Naive thymus-derived CD8-positive, alpha-beta T cell (primary cell): ENCODE measurements around the gene RNF145. TPM values are rescaled to one million over a fixed set of nuclear protein-coding genes. Genes with fewer than 3 reads are reported as not detected.
"Not testable (repeated sequence)": the region's sequence is repeated elsewhere in the genome, so short reads cannot be mapped to it uniquely, and the experiment has no call there.

Source experiments
- ATAC-seq, 2 donors: fragments of 150-1000 bp; cut with Tn5 transposase in 1 of 2; sonication (Bioruptor Pico), chemical (Tn5 transposase) in 1 of 2; 1 replicate in 1 of 2; 2 replicates in 1 of 2; pipeline ENCODE4 v1.10.0; 2021; ENCODE audit warnings: mild to moderate bottlenecking in 2 of 2, moderate library complexity in 2 of 2
- POLR2A ChIA-PET: fragments of 350-600 bp; sonication (Branson Sonifier 250); formaldehyde crosslinking; loops from one replicate; lab custom pipeline; 2021; ENCODE audit warnings: antibody characterized with exemption; lab: Charles Lee
- DNase-seq, 10 donors: peaks; one replicate each; pipeline versions ENCODE4 v3.0.0 to v3.0.0-alpha.2; 2020 to 2022
- H3K27ac Mint-ChIP-seq, 10 donors: one replicate each; pipeline ENCODE4 v1.8.0; 2020 to 2022; ENCODE audit warnings: mild to moderate bottlenecking in 10 of 10, mixed read lengths in 10 of 10, moderate library complexity in 4 of 10, inconsistent platforms in 1 of 10
- H3K27me3 Mint-ChIP-seq, 5 donors: one replicate each; pipeline ENCODE4 v1.8.0; 2021 to 2022; ENCODE audit warnings: mixed read lengths in 5 of 5
- H3K36me3 Mint-ChIP-seq, 3 donors: one replicate each; pipeline ENCODE4 v1.8.0; 2020 to 2022; ENCODE audit warnings: mixed read lengths in 3 of 3, mild to moderate bottlenecking in 2 of 3, inconsistent platforms in 1 of 3
- H3K4me1 Mint-ChIP-seq, 4 donors: one replicate each; pipeline ENCODE4 v1.8.0; 2021 to 2022; ENCODE audit warnings: mixed read lengths in 4 of 4
- H3K4me3 Mint-ChIP-seq, 10 donors: one replicate each; pipeline ENCODE4 v1.8.0; 2020 to 2022; ENCODE audit warnings: mild to moderate bottlenecking in 10 of 10, mixed read lengths in 10 of 10, moderate library complexity in 6 of 10, inconsistent platforms in 1 of 10
- H3K9me3 Mint-ChIP-seq, 9 donors: one replicate each; pipeline ENCODE4 v1.8.0; 2020 to 2022; ENCODE audit warnings: mixed read lengths in 9 of 9, mild to moderate bottlenecking in 3 of 9, inconsistent platforms in 1 of 9, moderate library complexity in 1 of 9
- polyA plus RNA-seq, 3 donors: library from polyadenylated mRNA; unstranded; fragments of 300-500 nt; fragmentation: Illumina TruSeq; gene quantifications; one replicate each; pipeline ENCODE4 v1.2.3, GENCODE V29; 2021
- total RNA-seq, 8 experiments: library from RNA in 2 of 8; stranded (reverse) in 2 of 8; gene quantifications; one replicate each; pipeline ENCODE4 v1.2.3 and lab custom pipeline; 2021 to 2026

RNF145 gene
- total and polyA plus RNA-seq, 5 experiments from 2014 or later: 6.3 to 54.2 (median 11.2) TPM

DNA sequence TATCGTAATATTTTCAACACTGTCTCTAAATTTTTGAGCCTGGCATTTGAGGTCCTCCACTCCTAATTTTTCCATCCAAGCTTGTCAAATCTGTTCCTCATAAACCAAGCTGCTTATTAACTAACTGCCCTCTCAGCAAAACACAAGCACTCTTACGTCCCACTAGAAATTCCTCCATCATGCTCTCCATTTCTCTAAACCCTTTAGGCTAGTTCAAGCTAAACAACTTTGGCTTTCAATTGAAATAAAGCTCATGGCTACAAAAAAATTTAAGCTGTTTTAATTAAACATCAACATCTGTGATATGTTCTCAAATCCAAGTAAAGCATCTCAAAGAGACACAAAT, 45.7 kb downstream of the RNF145 start:
- POLR2A ChIA-PET: interaction anchor here (1.4 kb wide), 1 partner anchor 44 kb away, joined by 5 read pairs; no protein-coding TSS in a partner anchor
- peak overlapping the region; percentile 3 to 94 (median 66) for H3K27ac Mint-ChIP-seq

DNA sequence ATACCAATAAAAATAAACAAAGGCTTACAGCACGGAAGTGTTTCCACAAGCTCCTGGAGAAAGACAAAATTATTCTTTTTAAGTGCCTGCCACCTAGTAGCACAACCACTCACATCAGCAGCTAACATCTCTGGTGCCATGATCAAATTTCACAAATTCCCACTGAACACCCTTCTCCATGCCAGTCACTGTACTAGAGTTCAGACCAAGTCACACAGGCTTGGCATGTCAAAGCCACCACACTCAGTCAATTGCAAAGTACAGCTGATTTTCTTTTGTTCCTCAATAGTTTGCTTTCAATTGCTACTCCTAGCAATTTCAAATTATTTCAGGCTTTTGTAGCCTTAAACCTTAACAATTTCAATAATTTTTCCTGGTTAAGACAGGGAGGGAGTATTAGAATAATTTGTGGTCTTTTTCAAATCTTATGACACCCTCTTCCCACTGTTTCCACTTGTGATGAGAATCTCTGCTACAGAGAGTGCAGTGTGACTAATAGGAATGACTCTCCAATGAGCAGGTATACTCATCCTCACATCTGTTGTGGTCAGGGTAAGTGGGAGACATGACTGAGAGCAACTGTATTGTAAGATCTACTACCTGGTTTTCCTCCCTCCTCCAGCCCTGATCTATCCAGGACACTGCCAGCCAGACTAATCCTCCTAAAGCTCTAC, 46.2 kb downstream of the RNF145 start:
- peak overlapping the region in 9 of 10 donors; percentile 29 to 94 (median 70) for H3K27ac Mint-ChIP-seq
- POLR2A ChIA-PET: interaction anchor here (1.4 kb wide), 1 partner anchor 45 kb away, joined by 5 read pairs; no protein-coding TSS in a partner anchor
- H3K36me3 Mint-ChIP-seq: peaks cover 0 to 63% (median 4%) of the 10 kb centered on the region in 3 donors
- ATAC-seq: no peak
- H3K4me3 Mint-ChIP-seq: no peak overlapping the region
- H3K9me3 Mint-ChIP-seq: no peaks in the 10 kb centered on the region
- no peaks in the 10 kb centered on the region for H3K27me3 Mint-ChIP-seq
- no peak for DNase-seq
- H3K4me1 Mint-ChIP-seq: peaks cover 13 to 27% (median 16%) of the 10 kb centered on the region in 4 donors

More for the DNA sequence above, 45.7 kb downstream of the RNF145 start:
- H3K4me1 Mint-ChIP-seq: peaks cover 12 to 27% (median 15%) of the 10 kb centered on the region in 4 donors
- H3K9me3 Mint-ChIP-seq: no peaks in the 10 kb centered on the region
- DNase-seq (no peak), ATAC-seq (no peak)
- H3K4me3 Mint-ChIP-seq: no peak overlapping the region
- H3K36me3 Mint-ChIP-seq: peaks cover 0 to 58% (median 3%) of the 10 kb centered on the region in 3 donors
- no peaks in the 10 kb centered on the region for H3K27me3 Mint-ChIP-seq

DNA sequence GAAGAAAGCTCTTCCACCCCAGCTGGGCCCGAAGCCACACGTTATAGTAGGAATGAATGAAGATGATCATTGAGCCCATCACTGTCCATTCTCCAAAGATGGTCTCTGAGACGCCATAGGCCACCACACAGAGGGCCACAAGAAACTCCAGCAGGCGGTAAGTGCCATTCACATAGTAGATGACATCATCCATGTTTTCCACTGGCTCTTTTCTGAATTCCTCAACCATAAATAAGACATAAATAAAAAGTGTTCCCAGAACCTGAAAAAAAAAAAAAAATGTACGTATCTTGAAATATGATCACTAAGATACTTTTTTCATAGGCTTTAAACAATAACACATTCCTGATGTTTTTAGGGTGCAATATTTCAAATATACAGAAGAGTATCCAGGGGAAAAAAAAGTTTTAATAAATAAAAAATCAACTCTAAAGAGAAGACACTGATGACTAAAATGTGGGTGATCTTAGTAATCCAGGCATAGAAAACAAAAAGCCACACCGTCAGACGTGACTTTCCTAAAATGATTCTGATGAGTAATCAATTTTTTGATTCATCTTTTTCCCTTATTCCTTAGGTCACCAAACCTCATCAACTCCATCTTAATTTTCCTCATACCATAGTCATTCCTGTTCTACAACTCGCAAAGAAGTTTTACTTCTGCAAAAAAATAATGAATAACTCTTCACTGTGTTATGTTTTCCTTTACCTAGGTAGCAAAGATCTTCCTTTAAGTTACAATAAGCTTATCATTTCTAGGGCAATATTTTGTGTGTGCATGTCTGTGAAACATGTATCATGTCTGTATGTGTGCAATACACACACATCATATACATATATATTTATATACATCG, 47.8 kb downstream of the RNF145 start:
- no peaks in the 10 kb centered on the region for H3K9me3 Mint-ChIP-seq
- H3K4me1 Mint-ChIP-seq: peaks cover 16 to 28% (median 23%) of the 10 kb centered on the region in 4 donors
- DNase-seq: no peak
- H3K27ac Mint-ChIP-seq: peak overlapping the region in 7 of 10 donors; percentile 6 to 82 (median 37)
- peak overlapping the region in 1 of 10 donors; percentile 19 for H3K4me3 Mint-ChIP-seq
- no peaks in the 10 kb centered on the region for H3K27me3 Mint-ChIP-seq
- H3K36me3 Mint-ChIP-seq: peaks cover 0 to 59% (median 6%) of the 10 kb centered on the region in 3 donors
- POLR2A ChIA-PET: interaction anchor here (0.8 to 1.2 kb wide), 2 partner anchors 36 to 46 kb away, joined by 3 to 5 read pairs; no protein-coding TSS in a partner anchor
- ATAC-seq: no peak

DNA sequence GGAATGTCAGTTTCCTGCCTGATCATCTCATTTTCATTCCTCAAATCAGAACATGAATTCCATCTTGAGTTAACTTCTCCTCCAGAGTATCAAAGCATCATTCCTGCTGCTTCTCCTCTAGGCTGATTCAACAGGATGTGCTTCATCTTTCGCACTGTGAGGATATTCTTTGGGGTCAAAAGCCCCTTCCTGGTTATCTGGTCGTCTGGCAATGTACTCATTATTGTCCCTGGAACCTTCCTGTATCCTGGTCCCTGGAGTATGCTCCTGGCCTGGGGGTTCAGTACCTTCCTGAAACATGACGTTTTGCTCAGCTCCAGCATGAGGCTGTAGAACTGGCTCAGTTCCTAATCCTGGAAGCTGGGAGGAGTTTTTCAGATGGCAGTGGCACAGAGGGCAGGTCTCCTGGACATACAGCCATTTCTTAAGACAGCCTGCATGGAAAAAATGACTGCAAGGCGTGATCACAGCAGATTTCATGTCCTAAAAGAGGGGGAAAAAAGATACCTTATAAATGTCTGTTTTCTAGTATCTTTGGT, 50.7 kb downstream of the RNF145 start:
- H3K4me3 Mint-ChIP-seq, POLR2A ChIA-PET, H3K27me3 Mint-ChIP-seq, H3K9me3 Mint-ChIP-seq, DNase-seq, ATAC-seq: not testable (repeated sequence)
- peaks cover 12 to 38% (median 18%) of the 10 kb centered on the region in 4 donors for H3K4me1 Mint-ChIP-seq
- H3K36me3 Mint-ChIP-seq: peaks cover 0 to 54% (median 6%) of the 10 kb centered on the region in 3 donors
- H3K27ac Mint-ChIP-seq: peak overlapping the region; percentile 8 to 83 (median 57)

DNA sequence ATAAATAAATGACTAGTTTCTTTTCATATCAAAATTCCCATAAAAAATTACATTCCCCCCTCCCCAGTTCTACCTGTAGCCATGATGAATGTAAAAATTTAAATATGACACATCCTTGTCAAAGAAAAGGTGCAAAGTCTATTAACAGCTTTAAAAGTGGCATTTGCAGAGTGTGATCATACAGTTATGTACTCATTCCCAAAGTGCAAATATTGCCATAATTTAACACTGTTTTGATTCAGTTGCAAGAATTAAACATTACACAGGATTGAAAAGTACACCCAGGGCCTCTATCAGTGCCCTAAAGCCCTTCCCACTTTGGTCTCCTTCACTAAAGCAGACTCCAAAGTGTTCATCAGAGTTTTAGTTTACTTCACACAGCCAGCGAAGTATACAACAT, 51.8 kb downstream of the RNF145 start:
- ATAC-seq (no peak), DNase-seq (no peak)
- no peak overlapping the region for H3K4me3 Mint-ChIP-seq
- peaks cover 0 to 43% (median 3%) of the 10 kb centered on the region in 3 donors for H3K36me3 Mint-ChIP-seq
- H3K9me3 Mint-ChIP-seq: no peaks in the 10 kb centered on the region
- H3K27me3 Mint-ChIP-seq: no peaks in the 10 kb centered on the region
- POLR2A ChIA-PET: interaction anchor here (1.4 to 1.7 kb wide), 2 partner anchors 41 to 105 kb away, joined by 3 to 4 read pairs; no protein-coding TSS in a partner anchor
- peak overlapping the region in 5 of 10 donors; percentile 0 to 53 (median 25) for H3K27ac Mint-ChIP-seq
- peaks cover 10 to 31% (median 16%) of the 10 kb centered on the region in 4 donors for H3K4me1 Mint-ChIP-seq

DNA sequence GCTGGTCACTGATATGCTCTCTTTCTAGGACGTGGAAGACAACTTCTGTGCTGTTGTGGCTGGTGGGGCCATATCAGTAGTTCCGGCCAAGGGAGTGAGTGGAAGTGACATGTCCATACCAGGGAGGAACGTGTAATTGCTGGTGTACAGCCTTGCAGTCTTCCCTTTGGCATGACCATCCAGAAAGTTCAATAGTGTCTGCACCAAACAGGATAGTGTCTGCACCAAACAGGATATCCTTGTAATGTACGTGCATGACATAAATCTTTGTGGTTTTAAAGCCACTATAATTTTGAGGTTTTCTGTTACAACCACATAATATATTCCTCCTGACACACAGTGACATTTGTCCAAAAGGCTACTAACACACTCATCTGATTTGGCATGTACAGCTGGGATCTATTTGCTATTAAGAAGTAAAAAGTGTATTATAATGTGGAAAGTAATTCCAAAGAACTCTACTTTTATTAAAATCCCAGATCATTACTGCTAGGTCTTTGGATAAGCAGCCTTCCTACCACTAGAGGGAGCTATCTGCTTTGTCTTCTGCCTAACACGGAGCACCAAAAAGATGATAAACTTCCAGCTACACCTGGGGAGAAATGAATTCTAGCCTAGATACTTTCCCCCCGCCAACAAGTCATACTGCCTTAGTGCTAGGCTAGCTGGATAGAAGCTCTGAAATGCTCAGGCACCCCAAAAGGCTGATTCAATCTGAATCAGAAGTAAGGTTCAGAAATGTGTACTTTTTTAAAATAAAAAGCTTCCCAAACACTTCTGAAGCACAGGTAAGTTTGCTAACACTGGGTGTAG, 52.7 kb downstream of the RNF145 start:
- H3K4me3 Mint-ChIP-seq: peak overlapping the region in 1 of 10 donors; percentile 31
- ATAC-seq: peak; percentile 85 to 87
- no peaks in the 10 kb centered on the region for H3K9me3 Mint-ChIP-seq
- peaks cover 10 to 28% (median 16%) of the 10 kb centered on the region in 4 donors for H3K4me1 Mint-ChIP-seq
- peak overlapping the region in 9 of 10 donors; percentile 40 to 89 (median 79) for H3K27ac Mint-ChIP-seq
- peaks cover 0 to 37% (median 3%) of the 10 kb centered on the region in 3 donors for H3K36me3 Mint-ChIP-seq
- no peaks in the 10 kb centered on the region for H3K27me3 Mint-ChIP-seq
- POLR2A ChIA-PET: interaction anchor here (1.0 to 1.7 kb wide), 3 partner anchors 42 to 160 kb away, joined by 3 to 4 read pairs (median 3); no protein-coding TSS in a partner anchor
- peak in 9 of 10 donors; percentile 7 to 77 (median 50) for DNase-seq

DNA sequence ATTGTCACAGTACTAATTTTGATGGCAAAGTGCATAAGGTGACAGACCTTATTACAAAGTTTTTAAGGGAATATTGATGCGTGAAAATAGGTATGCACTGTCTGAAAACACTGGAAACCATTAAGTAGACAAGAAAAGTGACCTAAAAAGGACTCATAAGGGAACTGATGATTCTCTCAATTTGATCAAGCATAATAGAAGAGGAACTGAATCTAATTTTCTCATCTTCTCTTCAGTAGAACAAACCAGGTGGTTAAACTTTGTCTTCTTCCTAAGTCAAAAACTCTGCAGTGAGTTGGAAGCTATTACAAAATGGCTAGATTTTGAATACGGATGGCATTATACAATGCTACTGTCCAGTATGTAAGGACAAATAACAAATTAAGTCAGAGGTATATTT, 53.4 kb downstream of the RNF145 start:
- no peak for DNase-seq
- no peaks in the 10 kb centered on the region for H3K9me3 Mint-ChIP-seq
- no peaks in the 10 kb centered on the region for H3K27me3 Mint-ChIP-seq
- no peak overlapping the region for H3K4me3 Mint-ChIP-seq
- H3K27ac Mint-ChIP-seq: peak overlapping the region; percentile 28 to 89 (median 72)
- POLR2A ChIA-PET: interaction anchor here (1.4 kb wide), 1 partner anchor 42 kb away, joined by 3 read pairs; no protein-coding TSS in a partner anchor
- H3K4me1 Mint-ChIP-seq: peaks cover 10 to 28% (median 16%) of the 10 kb centered on the region in 4 donors
- peaks cover 0 to 31% (median 3%) of the 10 kb centered on the region in 3 donors for H3K36me3 Mint-ChIP-seq
- no peak for ATAC-seq

DNA sequence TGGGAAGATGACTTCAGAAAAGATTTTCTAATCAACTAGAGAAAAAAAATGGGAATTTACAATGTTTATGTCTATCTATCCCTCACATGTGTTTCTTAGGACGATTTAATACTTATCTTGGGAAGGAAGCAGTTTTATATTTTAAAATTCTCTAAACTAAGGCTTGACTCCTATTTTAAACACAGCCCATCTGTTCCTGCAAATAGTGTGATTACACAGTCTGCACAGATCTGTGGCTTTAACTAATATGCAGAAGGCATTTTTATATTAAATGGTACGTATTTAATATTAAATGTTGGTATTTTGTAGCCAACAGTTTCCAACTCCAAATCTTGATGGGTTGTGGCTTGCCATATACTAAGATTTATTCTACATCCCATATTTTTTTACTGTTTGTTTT, 56.5 kb downstream of the RNF145 start:
- H3K27me3 Mint-ChIP-seq: no peaks in the 10 kb centered on the region
- POLR2A ChIA-PET: interaction anchor here (0.6 kb wide), 1 partner anchor 171 kb away, joined by 3 read pairs; no protein-coding TSS in a partner anchor
- no peaks in the 10 kb centered on the region for H3K9me3 Mint-ChIP-seq
- peaks cover 5 to 28% (median 14%) of the 10 kb centered on the region in 4 donors for H3K4me1 Mint-ChIP-seq
- peaks cover 0 to 6% (median 0%) of the 10 kb centered on the region in 3 donors for H3K36me3 Mint-ChIP-seq
- DNase-seq (no peak), ATAC-seq (no peak)
- H3K4me3 Mint-ChIP-seq: no peak overlapping the region
- no peak overlapping the region for H3K27ac Mint-ChIP-seq

DNA sequence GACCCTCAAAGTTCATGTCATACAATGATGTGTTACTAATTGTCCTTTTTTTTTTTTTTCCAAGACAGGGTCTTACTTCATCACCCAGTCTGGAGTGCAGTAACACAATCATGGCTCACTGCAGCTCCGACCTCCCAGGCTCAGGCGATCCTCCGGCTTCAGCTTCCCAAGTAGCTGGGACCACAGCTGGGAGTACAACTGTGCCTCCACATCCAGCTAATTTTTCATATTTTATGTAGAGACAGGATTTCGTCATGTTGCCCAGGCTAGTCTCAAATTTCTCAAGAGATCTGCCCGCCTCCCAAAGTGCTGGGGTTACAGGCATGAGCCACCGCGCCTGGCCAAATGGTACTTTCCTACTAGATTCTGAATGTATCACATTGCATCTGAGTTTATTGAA, 60.3 kb downstream of the RNF145 start:
- H3K4me3 Mint-ChIP-seq: no peak overlapping the region
- peaks cover 0 to 2% (median 0%) of the 10 kb centered on the region in 5 donors for H3K27me3 Mint-ChIP-seq
- ATAC-seq (no peak), DNase-seq (no peak)
- H3K4me1 Mint-ChIP-seq: peaks cover 0 to 4% (median 0%) of the 10 kb centered on the region in 4 donors
- POLR2A ChIA-PET: no interaction called here
- H3K36me3 Mint-ChIP-seq: no peaks in the 10 kb centered on the region
- H3K27ac Mint-ChIP-seq: no peak overlapping the region
- H3K9me3 Mint-ChIP-seq: peaks cover 0 to 4% (median 0%) of the 10 kb centered on the region in 9 donors

DNA sequence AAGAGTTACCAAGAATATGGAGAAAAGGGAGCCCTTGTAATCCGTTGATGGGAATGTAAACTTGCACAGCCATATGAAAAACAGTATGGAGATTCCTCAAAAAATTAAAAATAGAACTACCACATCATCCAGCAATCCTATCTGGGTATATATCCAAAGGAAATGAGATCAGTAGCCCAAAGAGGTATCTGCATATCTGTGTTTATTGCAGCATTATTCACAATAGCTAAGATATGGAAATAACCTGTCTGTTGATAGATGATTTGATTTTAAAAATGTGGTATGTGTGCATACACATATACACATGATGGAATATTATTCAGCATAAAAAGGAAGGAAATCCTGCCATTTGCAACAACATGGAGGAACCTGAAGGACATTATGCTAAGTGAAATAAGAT, 61.4 kb downstream of the RNF145 start:
- H3K36me3 Mint-ChIP-seq: no peaks in the 10 kb centered on the region
- H3K9me3 Mint-ChIP-seq: peaks cover 0 to 4% (median 0%) of the 10 kb centered on the region in 9 donors
- no peak overlapping the region for H3K27ac Mint-ChIP-seq
- POLR2A ChIA-PET: no interaction called here
- DNase-seq: no peak
- no peak for ATAC-seq
- H3K27me3 Mint-ChIP-seq: peaks cover 0 to 6% (median 2%) of the 10 kb centered on the region in 5 donors
- H3K4me3 Mint-ChIP-seq: no peak overlapping the region
- H3K4me1 Mint-ChIP-seq: no peaks in the 10 kb centered on the region

DNA sequence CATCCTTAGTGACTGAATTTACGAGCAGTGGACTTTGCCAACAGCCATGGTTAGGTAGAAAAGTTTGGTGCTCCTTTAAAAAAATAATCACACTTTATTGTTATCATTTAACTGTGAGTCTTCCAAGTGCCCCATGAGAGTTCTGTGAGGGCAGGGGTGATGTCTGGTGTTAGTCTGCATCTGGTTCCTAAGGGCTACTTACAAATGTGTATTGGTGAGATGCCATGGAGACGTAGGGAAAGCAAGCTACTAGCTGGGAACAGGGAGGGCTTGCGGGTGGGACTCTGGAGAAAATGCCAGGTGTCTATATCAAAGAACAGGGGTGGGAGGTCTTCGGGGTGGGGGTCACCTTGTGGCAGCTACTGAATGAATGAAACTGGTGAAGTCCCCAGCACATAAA, 62.5 kb downstream of the RNF145 start:
- DNase-seq: no peak

More for the DNA sequence above, 62.5 kb downstream of the RNF145 start:
- Mint-ChIP-seq H3K36me3 (no peaks in the 10 kb centered on the region), H3K9me3 (peaks cover 0 to 8% (median 1%) of the 10 kb centered on the region in 9 donors), H3K4me3 (no peak overlapping the region), H3K27me3 (peaks cover 2 to 15% (median 9%) of the 10 kb centered on the region in 5 donors), H3K27ac (no peak overlapping the region), H3K4me1 (no peaks in the 10 kb centered on the region)
- ATAC-seq: no peak
- POLR2A ChIA-PET: no interaction called here
